BJ (cell line): ENCODE measurements around the gene MAGEC3. TPM values are rescaled to one million over a fixed set of nuclear protein-coding genes. Genes with fewer than 3 reads are reported as not detected.

Experiments used
- CTCF ChIA-PET: fragments of 350-600 bp; formaldehyde crosslinking; extraction: SDS; loops from one replicate; lab custom pipeline; 2021; ENCODE audit warnings: antibody characterized with exemption, inconsistent platforms; lab: Yijun Ruan, JAX
- POLR2A ChIA-PET: fragments of 300-600 bp; sonication (Branson Sonifier 250); formaldehyde crosslinking; extraction: SDS; loops from one replicate; lab custom pipeline; 2021; ENCODE audit warnings: antibody characterized with exemption; lab: Charles Lee
- DNase-seq: peaks from one replicate; pipeline ENCODE4 v3.0.0-alpha.2; 2011; ENCODE audit warnings: low read depth
- H3K27me3 ChIP-seq: 2 replicates; pipeline ENCODE4 v1.6.0; 2011; ENCODE audit warnings: low read length; ENCODE audit not compliant: control insufficient read depth, insufficient read depth
- H3K36me3 ChIP-seq: 2 replicates; pipeline ENCODE4 v1.5.1; 2011; ENCODE audit warnings: low read length; ENCODE audit not compliant: control insufficient read depth, insufficient read depth
- H3K4me3 ChIP-seq: 2 replicates; pipeline ENCODE4 v1.5.1; 2011; ENCODE audit warnings: low read depth, mild to moderate bottlenecking, control low read depth, low read length
- CTCF ChIP-seq: IDR thresholded peaks from 2 replicates; pipeline ENCODE4 v1.5.1; 2011; ENCODE audit warnings: low read depth, mild to moderate bottlenecking, control low read depth, inconsistent platforms, low read length, moderate library complexity; ENCODE audit not compliant: insufficient read depth
- polyA plus RNA-seq: library from polyadenylated mRNA; depleted of rRNA; stranded (reverse); fragments of >200 nt; gene quantifications from 2 replicates; pipeline ENCODE4 v1.2.3, GENCODE V29; 2011; rRNA removed

Gene MAGEC3
- polyA plus RNA-seq, 1 experiment: not detected

- DNase-seq: no peak
- ChIA-PET CTCF (no interaction called here), POLR2A (no interaction called here)
- H3K36me3 ChIP-seq: no peaks in the 10 kb centered on the region
- no peak overlapping the region for H3K4me3 ChIP-seq
- no peaks in the 10 kb centered on the region for H3K27me3 ChIP-seq
- TF ChIP-seq CTCF: no peak
These were observed 103.1 kb downstream of the MAGEC3 start for GRCh38 chrX:141941234-141941633.

DNA sequence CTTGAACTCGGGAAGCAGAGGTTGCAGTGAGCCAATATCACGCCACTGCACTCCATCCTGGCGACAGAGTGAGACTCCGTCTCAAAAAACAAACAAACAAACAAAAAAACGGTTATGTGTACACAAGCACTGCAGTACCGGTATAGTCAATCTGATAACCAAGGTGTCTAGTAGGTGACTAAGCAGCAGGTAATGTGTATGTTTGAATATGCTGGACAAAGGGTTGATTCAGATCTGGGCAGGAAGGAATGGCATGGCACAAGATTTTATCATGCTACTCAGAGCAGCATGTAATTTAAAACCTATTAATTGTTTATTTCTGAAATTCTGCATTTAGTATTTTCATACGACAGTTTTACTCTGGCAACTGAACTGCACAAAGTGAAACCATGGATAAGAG lies 107.3 kb downstream of the MAGEC3 start:
- no peaks in the 10 kb centered on the region for H3K27me3 ChIP-seq
- ChIA-PET CTCF (no interaction called here), POLR2A (no interaction called here)
- DNase-seq: no peak
- H3K4me3 ChIP-seq: no peak overlapping the region
- no peak for TF ChIP-seq CTCF
- no peaks in the 10 kb centered on the region for H3K36me3 ChIP-seq

GRCh38 chrX:141947350-141947749 lies 109.2 kb downstream of the MAGEC3 start:
- H3K36me3 ChIP-seq: no peaks in the 10 kb centered on the region
- TF ChIP-seq CTCF: no peak
- no peak for DNase-seq
- no peaks in the 10 kb centered on the region for H3K27me3 ChIP-seq
- H3K4me3 ChIP-seq: no peak overlapping the region
- ChIA-PET POLR2A (no interaction called here), CTCF (no interaction called here)

Other genes with a start within 250 kb of the MAGEC3 start
- not detected in 2 replicates for gene SPANXA2, start 248.6 kb upstream of the MAGEC3 start, polyA plus RNA-seq
- gene SPANXD, start 139.6 kb upstream of the MAGEC3 start, polyA plus RNA-seq: not detected in 2 replicates
- gene MAGEC1, start 65.6 kb downstream of the MAGEC3 start, polyA plus RNA-seq: not detected in 2 replicates